MM.1S (cell line): ENCODE measurements around the gene DRC7.

Experiments used
- DNase-seq: peaks from one replicate; pipeline ENCODE4 v3.0.0-alpha.2; 2015
- H2AFZ ChIP-seq: fragments of 300-600 bp; sonication (generic); 2 replicates; pipeline ENCODE4 v1.6.0; 2016; ENCODE audit warnings: antibody characterized with exemption, low read length
- H3F3A ChIP-seq: fragments of 300-600 bp; sonication (generic); 2 replicates; pipeline ENCODE4 v1.6.1; 2016; ENCODE audit warnings: mild to moderate bottlenecking, antibody characterized with exemption, low read length, moderate library complexity, mixed read lengths; ENCODE audit not compliant: insufficient read depth
- H3K27ac ChIP-seq: fragments of 300-600 bp; sonication (generic); 2 replicates; pipeline ENCODE4 v1.5.1; 2016; ENCODE audit warnings: mild to moderate bottlenecking, low read length
- H3K27me3 ChIP-seq: fragments of 300-600 bp; sonication (generic); replicated peaks from 2 replicates; pipeline ENCODE4 v1.6.0; 2016; ENCODE audit warnings: low read length; ENCODE audit not compliant: insufficient read depth
- H3K36me3 ChIP-seq: fragments of 300-600 bp; sonication (generic); replicated peaks from 2 replicates; pipeline ENCODE4 v1.6.1; 2016; ENCODE audit warnings: mild to moderate bottlenecking, low read length, mixed read lengths; ENCODE audit not compliant: insufficient read depth
- H3K4me1 ChIP-seq: fragments of 300-600 bp; sonication (generic); 2 replicates; pipeline ENCODE4 v1.6.1; 2016; ENCODE audit warnings: low read length, mixed read lengths
- H3K4me2 ChIP-seq: fragments of 300-600 bp; sonication (generic); 2 replicates; pipeline ENCODE4 v1.6.0; 2016; ENCODE audit warnings: low read depth, low read length
- H3K4me3 ChIP-seq: fragments of 300-600 bp; sonication (generic); 2 replicates; pipeline ENCODE4 v1.5.1; 2016; ENCODE audit warnings: low read length, mixed read lengths
- H3K79me2 ChIP-seq: fragments of 300-600 bp; sonication (generic); 2 replicates; pipeline ENCODE4 v1.6.1; 2016; ENCODE audit warnings: mixed run types, low read length, mixed read lengths
- H3K9ac ChIP-seq: fragments of 300-600 bp; sonication (generic); 2 replicates; pipeline ENCODE4 v1.6.1; 2016; ENCODE audit warnings: low read length, mixed read lengths
- H3K9me2 ChIP-seq: fragments of 300-600 bp; sonication (generic); replicated peaks from 2 replicates; pipeline ENCODE4 v1.6.1; 2016; ENCODE audit warnings: mild to moderate bottlenecking, low read length, mixed read lengths; ENCODE audit not compliant: insufficient read depth
- H3K9me3 ChIP-seq: fragments of 300-600 bp; sonication (generic); replicated peaks from 2 replicates; pipeline ENCODE4 v1.6.1; 2016; ENCODE audit warnings: mild to moderate bottlenecking, low read length, mixed read lengths; ENCODE audit not compliant: insufficient read depth
- H4K20me1 ChIP-seq: fragments of 300-600 bp; sonication (generic); 2 replicates; pipeline ENCODE4 v1.6.1; 2016; ENCODE audit warnings: mild to moderate bottlenecking, low read length, moderate library complexity, mixed read lengths; ENCODE audit not compliant: insufficient read depth
- CTCF ChIP-seq: fragments of 300-600 bp; sonication (generic); IDR thresholded peaks from 2 replicates; pipeline ENCODE4 v1.5.1; 2016; ENCODE audit warnings: antibody characterized with exemption, low read length, mixed read lengths
- EZH2 ChIP-seq: fragments of 300-600 bp; sonication (generic); optimal IDR thresholded peaks from 2 replicates; pipeline ENCODE3; 2017; ENCODE audit warnings: low read depth, mild to moderate bottlenecking, antibody characterized with exemption, low read length, mixed read lengths
- EZH2phosphoT487 ChIP-seq: fragments of 300-600 bp; sonication (generic); IDR thresholded peaks from 2 replicates; pipeline ENCODE4 v1.6.1; 2018; ENCODE audit warnings: antibody characterized with exemption, low read length

DRC7 gene

GRCh38 chr16:57781349-57781740, 86.7 kb downstream of the DRC7 start:
- Histone ChIP-seq H3F3A (no peaks in the 10 kb centered on the region), H2AFZ (no peak overlapping the region), H3K9ac (no peak overlapping the region), H4K20me1 (no peaks in the 10 kb centered on the region), H3K27ac (no peak overlapping the region), H3K9me2 (no peaks in the 10 kb centered on the region), H3K4me2 (no peak overlapping the region), H3K27me3 (no peaks in the 10 kb centered on the region), H3K4me3 (no peak overlapping the region), H3K79me2 (no peaks in the 10 kb centered on the region), H3K36me3 (no peaks in the 10 kb centered on the region), H3K4me1 (no peaks in the 10 kb centered on the region), H3K9me3 (no peaks in the 10 kb centered on the region)
- TF ChIP-seq CTCF: no peak
- no peak for TF ChIP-seq EZH2
- TF ChIP-seq EZH2phosphoT487: no peak
- DNase-seq: no peak
